Measurements from ENCODE around the gene RALGAPA2. TPM values are rescaled to one million over a fixed set of nuclear protein-coding genes. Genes with fewer than 3 reads are reported as not detected.

The RALGAPA2 gene
- polyA plus RNA-seq, 1 of the 3 experiments (the other 2 are of a cell fraction): 1.0 TPM

DNA sequence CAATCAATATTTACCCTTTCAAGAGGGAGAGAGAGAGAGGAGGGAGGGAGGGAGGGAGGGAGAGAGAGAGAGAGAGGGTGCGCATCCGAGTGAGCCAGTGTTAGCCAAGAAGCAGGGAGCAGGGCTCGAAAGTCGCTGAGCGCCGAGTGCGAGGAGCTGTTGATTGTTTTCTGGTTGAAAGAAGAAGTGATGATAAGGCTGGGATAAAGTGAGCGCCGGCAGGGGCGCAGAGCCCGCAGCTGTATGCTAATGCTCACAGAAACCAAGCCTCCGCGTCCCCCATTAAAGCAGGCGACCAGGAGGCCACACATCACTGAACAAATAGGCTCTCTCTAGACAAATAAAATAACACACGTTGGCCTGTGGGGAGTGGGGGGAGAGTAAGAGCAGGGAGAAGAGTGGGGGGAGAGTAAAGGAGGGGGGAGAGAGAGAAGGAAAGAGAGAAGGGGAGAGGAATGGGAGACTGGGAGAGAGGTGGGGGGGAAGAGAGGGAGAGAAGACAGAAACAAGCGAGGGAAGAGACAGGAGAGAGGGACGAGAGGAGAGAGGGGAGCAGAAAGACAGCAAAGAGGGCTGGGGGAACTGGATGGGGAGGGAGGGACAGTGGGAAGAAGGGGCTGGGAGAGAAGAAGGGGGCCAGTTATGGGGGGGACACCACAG lies 349.5 kb downstream of the RALGAPA2 start:
- no peak overlapping the region for H3K4me3 ChIP-seq (ENCODE audit: low read depth in 2 of 2, low read length in 1 of 2)
- H3F3A ChIP-seq (replicated peaks; ENCODE audit: insufficient read depth): peaks cover 4% of the 10 kb centered on the region
- no peaks in the 10 kb centered on the region for H3K36me3 ChIP-seq (replicated peaks in 1 of 2; ENCODE audit: control insufficient read depth in 1 of 2, insufficient read depth in 2 of 2, low read length in 1 of 2)
- H3K4me2 ChIP-seq: no peak overlapping the region
- no peaks in the 10 kb centered on the region for H3K9me3 ChIP-seq
- ChIA-PET POLR2A (no interaction called here), CTCF (interaction anchor here (0.6 to 5.5 kb wide), 4 partner anchors 8 to 231 kb away, joined by 3 to 36 read pairs (median 5); no protein-coding TSS in a partner anchor)
- DNase-seq: peak; percentile 38
- TF ChIP-seq RCOR1 (IDR thresholded peaks at IDR 0.05; ENCODE audit: low read length) (no peak), FOXM1 (IDR thresholded peaks at IDR 0.05; ENCODE audit: low read depth) (no peak), RAD21 (IDR thresholded peaks at IDR 0.05; ENCODE audit: low read length) (no peak), REST (IDR thresholded peaks at IDR 0.05; ENCODE audit: low read depth, low read length) (no peak), FOSL2 (IDR thresholded peaks at IDR 0.05; ENCODE audit: borderline replicate concordance, low read depth) (no peak), MEF2A (IDR thresholded peaks at IDR 0.05; ENCODE audit: borderline replicate concordance, low read depth) (no peak), JUND (IDR thresholded peaks at IDR 0.05) (no peak), NRF1 (IDR thresholded peaks at IDR 0.05; ENCODE audit: low read depth, low read length) (no peak), USF1 (IDR thresholded peaks at IDR 0.05; ENCODE audit: borderline replicate concordance, low read depth) (no peak)
- TF ChIP-seq, protein P1, sequence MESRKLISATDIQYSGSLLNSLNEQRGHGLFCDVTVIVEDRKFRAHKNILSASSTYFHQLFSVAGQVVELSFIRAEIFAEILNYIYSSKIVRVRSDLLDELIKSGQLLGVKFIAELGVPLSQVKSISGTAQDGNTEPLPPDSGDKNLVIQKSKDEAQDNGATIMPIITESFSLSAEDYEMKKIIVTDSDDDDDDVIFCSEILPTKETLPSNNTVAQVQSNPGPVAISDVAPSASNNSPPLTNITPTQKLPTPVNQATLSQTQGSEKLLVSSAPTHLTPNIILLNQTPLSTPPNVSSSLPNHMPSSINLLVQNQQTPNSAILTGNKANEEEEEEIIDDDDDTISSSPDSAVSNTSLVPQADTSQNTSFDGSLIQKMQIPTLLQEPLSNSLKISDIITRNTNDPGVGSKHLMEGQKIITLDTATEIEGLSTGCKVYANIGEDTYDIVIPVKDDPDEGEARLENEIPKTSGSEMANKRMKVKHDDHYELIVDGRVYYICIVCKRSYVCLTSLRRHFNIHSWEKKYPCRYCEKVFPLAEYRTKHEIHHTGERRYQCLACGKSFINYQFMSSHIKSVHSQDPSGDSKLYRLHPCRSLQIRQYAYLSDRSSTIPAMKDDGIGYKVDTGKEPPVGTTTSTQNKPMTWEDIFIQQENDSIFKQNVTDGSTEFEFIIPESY (IDR thresholded peaks at IDR 0.05; ENCODE audit: borderline replicate concordance, low read depth): no peak
- peaks cover 65% of the 10 kb centered on the region for H3K27me3 ChIP-seq (ENCODE audit: insufficient read depth)
- 4% methylated on average over 17 of the region's 17 CpGs for WGBS (ENCODE audit: low lambda C conversion rate)
- H4K20me1 ChIP-seq (ENCODE audit: insufficient read depth): no peaks in the 10 kb centered on the region
- H2AFZ ChIP-seq (ENCODE audit: low read depth): no peak overlapping the region
- no peaks in the 10 kb centered on the region for H3K79me2 ChIP-seq (ENCODE audit: insufficient read depth)
- no peaks in the 10 kb centered on the region for H3K4me1 ChIP-seq (ENCODE audit: control insufficient read depth in 1 of 2, insufficient read depth in 2 of 2, low read depth in 1 of 2, low read length in 1 of 2)
- no peak overlapping the region for H3K9ac ChIP-seq
- no peaks in the 10 kb centered on the region for H3K9me2 ChIP-seq
- H3K27ac ChIP-seq (ENCODE audit: low read depth in 2 of 2, low read length in 1 of 2): no peak overlapping the region
